Fibroblast of peridontal ligament (primary cell): ENCODE data around the gene RDM1.

ENCODE experiments used
- DNase-seq: peaks from one replicate; pipeline ENCODE4 v3.0.0-alpha.2; 2010; ENCODE audit errors: extremely low read depth

RDM1 gene

GRCh38 chr17:35870906-35871819 is 59.4 kb downstream of the RDM1 start:
- no peak for DNase-seq

GRCh38 chr17:35868737-35869136 is 61.8 kb downstream of the RDM1 start, which contains the start of gene HEATR9:
Gene HEATR9, minus strand, starts transcription at chr17:35868891. Its CDS starts 149 bp downstream, at chr17:35868742.
- no peak for DNase-seq
